C1 segment of cervical spinal cord (tissue), 14 donors: ENCODE data around the gene MYO15B.
"Not testable (repeated sequence)": the region's sequence is repeated elsewhere in the genome, so short reads cannot be mapped to it uniquely, and the experiment has no call there.

Source experiments
- DNase-seq, 14 donors: peaks; one replicate each; lab custom pipeline; 2025; lab: John Stamatoyannopoulos, UW

Gene MYO15B

GRCh38 chr17:75575728-75576127 lies 11.9 kb upstream of the MYO15B start:
- no peak for DNase-seq

GRCh38 chr17:75576661-75577060 lies 10.9 kb upstream of the MYO15B start:
- no peak for DNase-seq

GRCh38 chr17:75581121-75581725 lies 6.4 kb upstream of the MYO15B start:
- DNase-seq, result not testable (repeated sequence)

- not testable (repeated sequence) for DNase-seq
These were observed 4.4 kb upstream of the MYO15B start for GRCh38 chr17:75583197-75583596.

- no peak for DNase-seq
These were observed 2.8 kb upstream of the MYO15B start for GRCh38 chr17:75584849-75585175.

- DNase-seq, result peak in 8 of 14 donors; percentile 50 to 80 (median 65)
These were observed 1.0 kb downstream of the MYO15B start for GRCh38 chr17:75588596-75589011.

- DNase-seq, result peak in 13 of 14 donors; percentile 49 to 93 (median 85)
These were observed 1.7 kb downstream of the MYO15B start for GRCh38 chr17:75589012-75589918.

GRCh38 chr17:75589919-75590303 lies 2.3 kb downstream of the MYO15B start:
- DNase-seq, result peak in 1 of 14 donors; percentile 35

- no peak for DNase-seq
These were observed 2.7 kb downstream of the MYO15B start for GRCh38 chr17:75590314-75590761.

GRCh38 chr17:75590849-75591721 lies 3.5 kb downstream of the MYO15B start:
- no peak for DNase-seq

- DNase-seq, result no peak
These were observed 4.2 kb downstream of the MYO15B start for GRCh38 chr17:75591722-75592302.

- DNase-seq, result no peak
These were observed 4.9 kb downstream of the MYO15B start for GRCh38 chr17:75592348-75593020.

- DNase-seq, result not testable (repeated sequence)
These were observed 5.8 kb downstream of the MYO15B start for GRCh38 chr17:75593430-75593829.

GRCh38 chr17:75594499-75595283 lies 7.1 kb downstream of the MYO15B start:
- DNase-seq, result no peak

- DNase-seq, result no peak
These were observed 7.8 kb downstream of the MYO15B start for GRCh38 chr17:75595284-75595919.

- DNase-seq, result no peak
These were observed 8.3 kb downstream of the MYO15B start for GRCh38 chr17:75595920-75596313.

- DNase-seq, result no peak
These were observed 8.9 kb downstream of the MYO15B start for GRCh38 chr17:75596320-75597087.

- peak in 7 of 14 donors; percentile 5 to 31 (median 18) for DNase-seq
These were observed 13.7 kb downstream of the MYO15B start for GRCh38 chr17:75601057-75601987.
